Activated effector memory CD4-positive, alpha-beta T cell treated with Interleukin-2 at 50 U/mL for 16 hours (primary cell): ENCODE measurements around the gene RAD51B.

Experiments
- DNase-seq: peaks from one replicate; pipeline ENCODE4 v3.0.0-alpha.2; 2020

RAD51B gene

DNA sequence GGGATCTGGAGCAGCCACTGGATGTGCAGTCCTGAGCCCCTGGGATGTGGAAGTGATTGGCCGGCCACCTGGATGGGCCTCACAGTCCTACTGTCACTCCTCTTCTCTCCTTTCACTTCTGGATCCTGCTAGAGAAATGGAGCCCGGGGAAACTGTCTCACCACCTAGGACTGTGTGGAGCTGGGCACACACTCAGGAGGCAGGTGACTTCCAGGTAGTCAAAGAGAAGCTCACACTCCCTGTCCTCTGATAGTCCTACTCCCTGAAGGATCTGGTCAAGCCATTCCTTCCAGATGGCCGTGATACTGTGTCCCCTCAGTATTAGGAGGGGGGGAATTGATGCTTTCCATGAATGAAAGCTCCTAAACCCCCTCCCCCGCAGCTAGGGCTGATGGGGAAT, 772.2 kb downstream of the RAD51B start:
- DNase-seq = no peak

- no peak for DNase-seq
These were observed 773.5 kb downstream of the RAD51B start for GRCh38 chr14:68592948-68593556.

DNA sequence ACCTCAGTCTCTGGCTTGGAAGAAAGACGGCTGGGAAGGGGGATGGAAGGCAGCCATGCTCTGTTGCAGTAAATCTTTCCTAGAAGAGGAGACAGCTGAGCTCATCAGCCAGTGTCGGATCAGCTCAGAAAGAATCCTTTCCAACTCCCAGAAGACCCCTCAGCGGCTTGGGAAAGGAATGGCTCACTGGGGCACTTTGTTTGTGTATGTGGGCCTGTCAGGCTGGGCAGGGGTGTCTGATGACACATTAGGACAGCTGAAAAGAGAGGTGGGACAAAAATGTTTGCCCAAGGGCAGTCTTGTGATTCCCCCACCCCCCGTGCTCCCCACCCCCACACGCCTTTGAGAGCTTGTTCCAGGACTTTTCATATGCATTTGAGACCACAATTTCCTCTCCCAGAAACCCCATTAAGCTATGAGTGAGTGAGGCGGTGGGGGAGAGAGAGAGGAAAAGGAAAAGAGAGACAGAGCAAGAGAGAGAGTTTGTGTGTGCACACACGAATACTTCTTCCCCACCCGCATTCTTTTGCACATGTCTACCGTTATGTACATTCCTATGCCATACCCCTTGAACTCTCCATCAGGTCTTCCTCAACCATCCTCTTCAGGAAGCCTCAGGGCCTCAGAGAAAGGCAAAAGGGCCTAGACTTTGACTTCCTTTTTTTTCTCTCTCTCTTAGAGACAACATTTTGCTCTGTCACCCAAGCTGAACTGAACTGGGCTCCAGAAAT, 774.4 kb downstream of the RAD51B start:
- no peak for DNase-seq

GRCh38 chr14:68594737-68595380, 775.3 kb downstream of the RAD51B start:
- no peak for DNase-seq

- DNase-seq = no peak
These were observed 776.6 kb downstream of the RAD51B start for GRCh38 chr14:68596211-68596610.

DNA sequence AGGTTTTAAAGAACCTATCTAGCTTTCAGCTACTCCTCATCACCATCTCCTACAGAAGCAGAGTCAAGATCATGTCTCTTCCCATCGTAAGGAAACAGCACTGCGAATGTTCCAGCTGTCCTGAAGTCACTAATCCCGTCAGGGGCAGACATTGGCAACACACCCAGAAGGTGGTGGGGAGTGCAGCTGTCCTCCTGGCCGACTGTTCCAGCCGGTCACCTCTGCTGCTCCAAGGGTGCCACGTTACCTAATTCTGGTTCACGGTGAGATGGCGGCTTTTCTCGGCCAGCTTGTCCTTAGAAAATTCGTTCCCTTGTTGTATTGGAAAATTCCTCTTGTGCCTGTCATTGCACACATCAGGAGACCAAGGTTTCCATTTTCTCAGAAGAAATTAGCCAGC, 777.1 kb downstream of the RAD51B start:
- DNase-seq = no peak

DNA sequence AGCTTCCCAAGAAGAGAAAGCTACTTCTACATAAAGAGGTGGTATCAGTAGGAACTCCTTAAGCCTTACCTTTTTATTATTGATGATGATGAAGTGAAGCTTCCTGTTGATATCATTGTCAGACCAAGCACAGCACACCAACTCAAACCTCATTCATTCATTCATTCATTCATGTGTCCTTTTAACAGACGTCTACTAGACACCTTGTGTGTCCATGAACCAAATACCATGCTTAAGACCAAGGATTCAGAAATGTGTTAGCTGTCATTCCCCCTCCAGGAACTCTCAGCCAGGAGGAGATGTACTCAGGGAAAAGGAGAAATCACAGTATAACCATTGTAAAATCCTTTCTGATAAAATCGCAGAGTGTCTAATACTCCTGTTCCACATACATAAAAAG, 778.5 kb downstream of the RAD51B start:
- DNase-seq = no peak

GRCh38 chr14:68598621-68599447, 779.3 kb downstream of the RAD51B start:
- no peak for DNase-seq

GRCh38 chr14:68599896-68600610, 780.5 kb downstream of the RAD51B start:
- no peak for DNase-seq

GRCh38 chr14:68602507-68602906, 782.9 kb downstream of the RAD51B start:
- no peak for DNase-seq

GRCh38 chr14:68603533-68604360, 784.2 kb downstream of the RAD51B start:
- DNase-seq = no peak

DNA sequence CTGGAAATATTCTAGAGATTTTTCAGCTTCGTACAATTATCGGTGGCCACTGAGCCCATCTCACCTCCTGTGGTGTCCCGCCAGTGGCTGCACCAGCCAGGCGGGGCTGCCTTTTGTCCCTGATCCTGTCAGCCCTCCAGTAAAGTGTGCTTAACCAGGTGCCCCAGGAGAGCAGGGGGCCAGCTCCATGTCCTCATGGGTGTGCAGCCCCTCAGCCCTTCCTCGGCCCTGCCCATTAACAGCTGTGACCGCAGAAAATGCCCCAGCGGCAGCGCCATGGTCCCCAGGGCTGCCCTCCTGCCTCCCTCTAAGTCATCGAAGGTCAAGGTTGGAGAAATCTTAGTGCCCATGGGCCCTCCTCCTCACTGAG, 784.8 kb downstream of the RAD51B start:
- DNase-seq = no peak

GRCh38 chr14:68604822-68605221, 785.2 kb downstream of the RAD51B start:
- DNase-seq = no peak

- no peak for DNase-seq
These were observed 786.6 kb downstream of the RAD51B start for GRCh38 chr14:68606176-68606575.

DNA sequence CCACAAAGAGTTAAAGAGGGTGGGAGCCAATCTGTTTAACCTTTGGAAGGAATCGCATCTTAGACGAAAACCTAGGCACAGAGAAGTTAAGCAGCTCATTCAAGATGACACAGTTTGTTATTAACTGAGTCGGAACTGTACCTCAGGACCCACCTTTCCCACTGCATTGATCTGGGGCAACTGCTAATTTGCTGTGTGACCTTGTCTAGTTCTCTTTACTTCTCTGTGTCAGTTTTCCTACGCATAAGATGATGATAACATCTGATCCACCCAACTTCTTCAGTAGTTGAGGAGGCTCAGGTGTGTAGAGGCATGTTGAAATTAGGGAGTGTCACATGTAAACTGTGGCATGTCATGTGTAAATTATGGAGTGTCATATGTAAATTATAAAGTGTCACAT, 787.1 kb downstream of the RAD51B start:
- DNase-seq = no peak

GRCh38 chr14:68607081-68607866, 787.7 kb downstream of the RAD51B start:
- no peak for DNase-seq

DNA sequence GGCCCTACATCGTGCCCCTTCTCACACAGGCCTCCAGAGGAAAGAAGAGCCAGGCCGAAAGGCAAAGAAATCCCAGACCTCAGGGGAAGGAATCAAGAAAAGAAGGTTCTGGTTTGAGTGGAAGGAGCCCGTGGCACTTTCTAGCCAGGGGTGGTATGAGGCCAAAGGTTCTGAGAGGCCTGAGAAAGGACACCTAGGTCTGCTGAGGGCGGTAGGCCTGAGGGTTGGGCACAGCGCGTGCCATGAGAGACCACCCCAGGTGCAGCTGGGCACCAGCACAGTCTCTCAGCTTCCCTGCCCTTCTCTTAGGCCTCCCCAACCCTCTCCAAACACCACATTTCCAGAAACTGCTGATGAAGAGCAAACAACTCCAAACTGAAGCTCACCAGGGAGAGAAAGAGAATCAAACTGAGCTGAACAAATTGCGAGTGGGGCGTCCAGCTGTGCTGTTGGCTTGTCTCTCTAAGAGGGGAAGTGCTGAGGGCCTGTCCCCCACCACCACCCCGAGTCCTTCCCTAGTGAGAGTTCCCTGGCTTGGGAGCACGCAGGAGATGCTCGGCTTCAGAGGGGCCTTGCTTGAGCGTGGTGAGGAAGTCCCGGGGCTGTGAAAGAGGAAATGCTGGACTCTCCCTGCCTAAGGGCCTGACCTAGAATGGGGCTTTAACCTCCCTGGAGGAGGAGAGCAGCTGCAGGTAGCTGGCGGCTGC, 788.4 kb downstream of the RAD51B start:
- no peak for DNase-seq

DNA sequence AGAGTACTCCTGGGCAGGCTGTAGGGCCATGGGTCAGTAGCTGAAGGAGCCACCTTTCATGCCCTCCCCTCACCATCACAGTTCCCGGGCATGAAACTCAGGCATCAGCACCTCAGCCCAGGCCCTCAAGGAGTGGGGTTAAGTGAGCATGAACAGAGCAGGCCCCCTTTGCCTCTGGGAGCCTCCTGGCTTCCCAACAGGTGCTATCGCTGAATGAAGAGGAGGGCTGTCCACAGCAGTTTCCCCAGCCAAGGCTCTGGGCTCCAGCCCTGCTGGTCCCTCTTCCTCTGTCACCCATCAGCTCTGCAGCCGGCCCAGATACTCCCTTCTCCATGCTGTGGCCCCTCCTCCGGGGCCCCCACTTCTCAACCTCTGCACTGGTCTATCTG, 789.0 kb downstream of the RAD51B start:
- no peak for DNase-seq

- DNase-seq = no peak
These were observed 789.4 kb downstream of the RAD51B start for GRCh38 chr14:68609012-68609411.

DNA sequence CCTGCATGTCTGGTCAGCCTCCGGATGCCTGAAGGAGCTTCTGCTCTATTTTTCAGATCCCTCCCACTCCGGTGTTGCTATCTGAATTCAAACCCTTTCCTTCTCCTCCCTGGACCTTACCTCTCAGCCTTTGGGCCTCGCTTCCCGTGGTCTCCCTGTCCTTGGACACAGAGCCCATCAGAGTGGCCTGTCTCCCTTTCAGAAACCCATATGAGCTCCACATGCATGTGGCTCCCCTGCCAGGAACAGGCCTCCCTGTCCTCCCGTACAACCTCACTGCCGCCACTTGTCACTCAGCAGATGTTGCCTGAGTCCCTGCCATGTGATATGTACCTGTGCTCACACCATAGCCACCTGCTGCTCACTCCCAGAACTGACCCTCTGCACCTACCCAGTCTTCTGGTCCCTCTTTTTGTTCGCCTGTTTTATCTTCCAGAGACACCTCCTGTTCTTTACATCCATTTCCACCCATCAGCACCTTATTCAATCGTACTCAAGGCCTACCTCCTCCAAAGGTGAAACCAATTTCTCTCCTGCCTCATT, 790.7 kb downstream of the RAD51B start:
- no peak for DNase-seq
